Activated CD8-positive, alpha-beta T cell treated with anti-CD3 and anti-CD28 coated beads for 36 hours (primary cell): ENCODE results near the gene ENKD1. TPM values are rescaled to one million over a fixed set of nuclear protein-coding genes. Genes with fewer than 3 reads are reported as not detected.

ENCODE experiments used
- ATAC-seq: fragments of 200-7000 bp; cut with Tn5 transposase; one replicate; pipeline ENCODE4 v1.10.0; 2021; ENCODE audit warnings: mild to moderate bottlenecking, moderate library complexity
- CTCF ChIA-PET: fragments of 350-600 bp; sonication (Branson Sonifier 250); formaldehyde crosslinking; loops from one replicate; lab custom pipeline; 2021; ENCODE audit warnings: antibody characterized with exemption; lab: Charles Lee
- POLR2A ChIA-PET: fragments of 350-600 bp; sonication (Branson Sonifier 250); formaldehyde crosslinking; loops from one replicate; lab custom pipeline; 2021; ENCODE audit warnings: antibody characterized with exemption; lab: Charles Lee
- DNase-seq: peaks from one replicate; pipeline ENCODE4 v3.0.0-alpha.2; 2020
- H3K27ac Mint-ChIP-seq: one replicate; pipeline ENCODE4 v1.8.0; 2021; ENCODE audit warnings: mild to moderate bottlenecking, mixed read lengths
- H3K27me3 Mint-ChIP-seq: one replicate; pipeline ENCODE4 v1.8.0; 2021; ENCODE audit warnings: mixed read lengths
- H3K36me3 Mint-ChIP-seq: one replicate; pipeline ENCODE4 v1.8.0; 2021; ENCODE audit warnings: low read depth, mixed read lengths
- H3K4me1 Mint-ChIP-seq: one replicate; pipeline ENCODE4 v1.8.0; 2021; ENCODE audit warnings: low read depth, mixed read lengths
- H3K4me3 Mint-ChIP-seq: one replicate; pipeline ENCODE4 v1.8.0; 2021; ENCODE audit warnings: mild to moderate bottlenecking, moderate library complexity, mixed read lengths
- H3K9me3 Mint-ChIP-seq: one replicate; pipeline ENCODE4 v1.8.0; 2021; ENCODE audit warnings: mixed read lengths
- CTCF ChIP-seq: fragments of 200-600 bp; IDR thresholded peaks from one replicate; pipeline ENCODE4 v1.8.0; 2022; ENCODE audit warnings: antibody characterized with exemption, mild to moderate bottlenecking
- intact Hi-C: fragments of 100-400 bp; cut with micrococcal nuclease; formaldehyde crosslinking; loops from one replicate; pipeline ENCODE4 v1.10.0; 2022
- total RNA-seq, 2 experiments: library from RNA; stranded (reverse); gene quantifications; one replicate each; pipeline ENCODE4 v1.2.3, GENCODE V29; 2021

The ENKD1 gene
- 1 to 10 TPM; 8.4 to 8.9 TPM for total RNA-seq

DNA sequence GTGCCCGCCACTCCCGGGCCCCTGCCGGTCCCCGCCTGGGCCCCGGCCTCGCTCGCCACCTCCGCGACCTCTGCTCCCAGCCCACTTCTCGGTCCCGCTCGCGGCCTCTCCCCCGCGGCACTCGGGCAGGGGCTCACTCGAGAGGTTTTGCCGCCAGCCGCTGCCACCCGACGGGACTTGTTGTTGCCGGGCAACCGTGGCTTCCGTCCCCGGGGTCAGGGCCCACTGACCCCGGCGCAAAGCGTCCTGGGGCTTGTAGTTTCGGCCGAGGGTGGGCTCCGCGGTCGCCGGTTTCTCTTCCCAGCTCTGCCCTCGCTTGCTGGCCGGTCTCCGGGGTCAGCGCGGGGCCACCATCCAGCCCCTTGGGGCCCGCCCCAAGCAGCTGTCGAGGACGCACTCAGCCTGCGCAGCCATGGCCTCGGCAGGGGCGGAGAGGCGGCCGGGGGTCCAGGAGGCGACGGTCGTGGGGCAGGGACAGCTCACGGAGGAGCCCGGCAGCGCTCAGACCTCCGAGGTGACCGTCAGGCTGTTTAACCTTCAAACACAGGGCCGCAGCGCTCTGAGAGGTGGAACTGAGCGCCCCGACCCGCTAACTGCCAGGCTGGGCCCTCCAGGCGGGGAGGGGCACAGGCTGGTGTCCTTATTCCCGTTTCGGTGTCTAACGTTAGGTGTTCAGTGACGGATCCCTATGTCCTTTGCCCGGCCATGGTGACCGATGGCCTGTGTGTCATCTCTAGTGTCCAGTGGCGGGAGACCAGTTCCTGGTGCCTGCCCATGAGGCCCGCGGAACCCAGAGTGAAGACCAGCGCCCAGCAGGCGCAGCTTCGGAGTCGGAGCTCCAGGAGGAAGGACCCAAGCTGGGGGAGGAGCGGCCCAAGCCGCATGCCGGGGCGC lies at the start of gene ENKD1, which contains the start of gene C16orf86:
TSS of gene ENKD1 (minus strand) at position 192 of the 894 bp plus-strand sequence. CDS start 308 bp downstream, outside the sequence.
TSS of gene C16orf86 (plus strand) at position 256 of the 894 bp plus-strand sequence. CDS start at position 413, 157 bp downstream.
- ATAC-seq (peak; percentile 68), DNase-seq (peak; percentile 87)
- Mint-ChIP-seq H3K4me3 (peak within 1 kb of the TSS; percentile 80), H3K36me3 (peaks cover 3% of the 10 kb centered on the region), H3K9me3 (no peaks in the 10 kb centered on the region), H3K27me3 (no peaks in the 10 kb centered on the region), H3K27ac (peak within 1 kb of the TSS; percentile 73), H3K4me1 (peaks cover 13% of the 10 kb centered on the region)
- POLR2A ChIA-PET = interaction anchor here (1.0 to 3.4 kb wide), 5 partner anchors 13 to 129 kb away, joined by 3 to 14 read pairs (median 5); partner anchors contain the start of genes CARMIL2 and CTCF
- CTCF ChIA-PET = interaction anchor here (0.6 to 14.7 kb wide), 25 partner anchors 8 to 274 kb away, joined by 3 to 154 read pairs (median 4); partner anchors contain the start of genes ATP6V0D1, CARMIL2, CTCF and GFOD2
- intact Hi-C loops = loop anchor here (10.0 kb wide), 1 partner anchor 268 kb away; the partner anchor contains the start of genes CTRL and PSMB10
- no peak for TF ChIP-seq CTCF

GRCh38 chr16:67716097-67716496 lies 49.5 kb upstream of the ENKD1 start:
- Mint-ChIP-seq H3K4me3 (no peak overlapping the region), H3K9me3 (no peaks in the 10 kb centered on the region), H3K36me3 (peaks cover 6% of the 10 kb centered on the region), H3K27ac (no peak overlapping the region), H3K4me1 (peaks cover 35% of the 10 kb centered on the region), H3K27me3 (no peaks in the 10 kb centered on the region)
- intact Hi-C loops = no loop called here
- CTCF ChIA-PET = interaction anchor here (2.3 kb wide), 1 partner anchor 53 kb away, joined by 5 read pairs; no protein-coding TSS in a partner anchor
- no peak for TF ChIP-seq CTCF
- POLR2A ChIA-PET = no interaction called here
- ATAC-seq (no peak), DNase-seq (no peak)

- no peak overlapping the region for H3K27ac Mint-ChIP-seq
- H3K27me3 Mint-ChIP-seq = no peaks in the 10 kb centered on the region
- ChIA-PET POLR2A (no interaction called here), CTCF (interaction anchor here (1.1 to 1.6 kb wide), 3 partner anchors 42 to 193 kb away, joined by 3 to 4 read pairs (median 4); no protein-coding TSS in a partner anchor)
- H3K36me3 Mint-ChIP-seq = peaks cover 6% of the 10 kb centered on the region
- no peak overlapping the region for H3K4me3 Mint-ChIP-seq
- TF ChIP-seq CTCF = no peak
- H3K9me3 Mint-ChIP-seq = no peaks in the 10 kb centered on the region
- intact Hi-C loops = no loop called here
- DNase-seq (no peak), ATAC-seq (no peak)
- H3K4me1 Mint-ChIP-seq = peaks cover 25% of the 10 kb centered on the region
Observed at GRCh38 chr16:67714522-67714921, 48.0 kb upstream of the ENKD1 start.

DNA sequence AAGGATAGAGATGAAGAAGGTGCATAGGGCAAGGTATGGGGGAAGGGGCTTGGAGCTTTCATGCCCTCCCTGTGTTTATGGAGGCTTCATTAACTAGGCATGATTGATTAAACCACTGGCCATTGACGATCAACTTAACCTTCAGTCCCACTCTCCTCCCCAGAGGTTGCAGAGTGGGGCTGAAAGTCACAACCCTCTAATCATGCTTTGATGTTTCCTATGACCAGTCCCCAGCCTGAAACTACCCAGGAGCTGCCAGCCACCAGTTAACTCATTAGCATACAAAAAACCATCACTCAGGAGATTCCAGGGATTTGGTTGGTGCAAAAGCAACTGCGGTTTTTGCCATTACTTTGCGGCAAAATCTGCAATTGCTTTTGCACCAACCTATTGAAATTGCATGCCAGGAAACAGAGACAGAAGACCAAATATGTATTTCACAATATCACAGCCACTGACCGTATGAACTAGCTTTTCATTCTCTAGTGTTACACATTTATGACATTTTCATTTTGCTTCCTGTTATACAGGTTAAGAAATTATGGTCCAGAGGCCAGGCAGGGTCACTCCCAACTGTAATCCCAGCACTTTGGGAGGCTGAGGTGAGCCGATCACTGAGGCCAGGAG lies 47.2 kb upstream of the ENKD1 start:
- CTCF ChIA-PET = interaction anchor here (1.6 kb wide), 1 partner anchor 51 kb away, joined by 4 read pairs; no protein-coding TSS in a partner anchor
- H3K36me3 Mint-ChIP-seq = peaks cover 6% of the 10 kb centered on the region
- POLR2A ChIA-PET = no interaction called here

More for the DNA sequence above, 47.2 kb upstream of the ENKD1 start:
- intact Hi-C loops = no loop called here
- ATAC-seq = no peak
- no peak for DNase-seq
- H3K9me3 Mint-ChIP-seq = no peaks in the 10 kb centered on the region
- no peaks in the 10 kb centered on the region for H3K27me3 Mint-ChIP-seq
- H3K27ac Mint-ChIP-seq = no peak overlapping the region
- peaks cover 25% of the 10 kb centered on the region for H3K4me1 Mint-ChIP-seq
- TF ChIP-seq CTCF = no peak
- H3K4me3 Mint-ChIP-seq = no peak overlapping the region
